Measurements from ENCODE around the gene RAB8B.
A peak's percentile ranks its signal among the peaks of the same experiment; 100 is the strongest.

Gene RAB8B

GRCh38 chr15:63188926-63189871 is at the start of gene RAB8B:
Gene RAB8B, plus strand, starts transcription at chr15:63189606. Its CDS starts 19 bp downstream, at chr15:63189625.
- peak; percentile 95 to 98 (median 96) for DNase-seq

GRCh38 chr15:63140936-63141335 is 48.5 kb upstream of the RAB8B start:
- DNase-seq, result no peak

GRCh38 chr15:63145426-63145825 is 44.0 kb upstream of the RAB8B start:
- no peak for DNase-seq

GRCh38 chr15:63146684-63147083 is 42.7 kb upstream of the RAB8B start:
- DNase-seq, result no peak

- no peak for DNase-seq
Measured at GRCh38 chr15:63151665-63152064, 37.7 kb upstream of the RAB8B start.

- no peak for DNase-seq
Measured at GRCh38 chr15:63155486-63155885, 33.9 kb upstream of the RAB8B start.

GRCh38 chr15:63156086-63156710 is 33.2 kb upstream of the RAB8B start:
- DNase-seq, result no peak

GRCh38 chr15:63156755-63157117 is 32.7 kb upstream of the RAB8B start:
- DNase-seq, result no peak

GRCh38 chr15:63157118-63157843 is 32.1 kb upstream of the RAB8B start, which contains the start of gene RPS27L:
Gene RPS27L, minus strand, starts transcription at chr15:63157477. Its CDS starts 72 bp downstream, at chr15:63157405.
- peak; percentile 56 to 81 (median 68) for DNase-seq

GRCh38 chr15:63157891-63158431 is 31.4 kb upstream of the RAB8B start:
- DNase-seq, result no peak

GRCh38 chr15:63160638-63161037 is 28.8 kb upstream of the RAB8B start:
- DNase-seq, result no peak

GRCh38 chr15:63163217-63163616 is 26.2 kb upstream of the RAB8B start:
- DNase-seq, result no peak

GRCh38 chr15:63165166-63165859 is 24.1 kb upstream of the RAB8B start:
- no peak for DNase-seq

- DNase-seq, result no peak
Measured at GRCh38 chr15:63166219-63166618, 23.2 kb upstream of the RAB8B start.

- DNase-seq, result no peak
Measured at GRCh38 chr15:63169788-63170187, 19.6 kb upstream of the RAB8B start.

GRCh38 chr15:63172376-63172775 is 17.0 kb upstream of the RAB8B start:
- no peak for DNase-seq

GRCh38 chr15:63172851-63173451 is 16.5 kb upstream of the RAB8B start:
- DNase-seq, result no peak

GRCh38 chr15:63176302-63176701 is 13.1 kb upstream of the RAB8B start:
- DNase-seq, result no peak

- DNase-seq, result no peak
Measured at GRCh38 chr15:63178034-63178433, 11.4 kb upstream of the RAB8B start.

GRCh38 chr15:63180746-63181145 is 8.7 kb upstream of the RAB8B start:
- DNase-seq, result no peak

GRCh38 chr15:63181648-63182047 is 7.8 kb upstream of the RAB8B start:
- DNase-seq, result no peak

- DNase-seq, result no peak
Measured at GRCh38 chr15:63185206-63185605, 4.2 kb upstream of the RAB8B start.

All from activated naive CD4-positive, alpha-beta T cell (primary cell).